Muscle of leg (tissue), 11 donors: ENCODE measurements around the gene RAB6B. TPM values are rescaled to one million over a fixed set of nuclear protein-coding genes. Genes with fewer than 3 reads are reported as not detected.

Experiments used
- DNase-seq: peaks from one replicate; pipeline ENCODE4 v3.0.0; 2013
- H3K27ac ChIP-seq: one replicate; pipeline ENCODE4 v1.5.1; 2013; ENCODE audit warnings: mild to moderate bottlenecking, low read length, control low read depth
- H3K27me3 ChIP-seq: one replicate; pipeline ENCODE4 v1.6.1; 2013; ENCODE audit warnings: low read length; ENCODE audit not compliant: control insufficient read depth, insufficient read depth
- H3K36me3 ChIP-seq: one replicate; pipeline ENCODE4 v1.6.1; 2013; ENCODE audit warnings: low read length; ENCODE audit not compliant: control insufficient read depth, insufficient read depth
- H3K4me1 ChIP-seq: one replicate; pipeline ENCODE4 v1.6.1; 2013; ENCODE audit warnings: low read length; ENCODE audit not compliant: control insufficient read depth, insufficient read depth
- H3K4me3 ChIP-seq: one replicate; pipeline ENCODE4 v1.5.1; 2013; ENCODE audit warnings: low read length, control low read depth
- H3K9me3 ChIP-seq: replicated peaks from 2 replicates; pipeline ENCODE4 v1.6.1; 2013; ENCODE audit warnings: low read depth, low read length; ENCODE audit not compliant: control insufficient read depth
- WGBS: methylation state at CpG from one replicate; pipeline ENCODE4 v1.1.5; 2013; ENCODE audit warnings: missing lambda C conversion rate; ENCODE audit not compliant: insufficient coverage; 5-methylcytosine and 5-hydroxymethylcytosine counted together
- polyA plus RNA-seq, 8 donors: library from polyadenylated mRNA; unstranded; fragments of 120-200 nt; gene quantifications; one replicate each; pipeline versions ENCODE4 v1.2.1 to v1.2.3, GENCODE V29; 2013; ENCODE audit warnings: inconsistent platforms in 1 of 8, low replicate concordance in 1 of 8; ENCODE audit not compliant: insufficient read length in 8 of 8, insufficient read depth in 1 of 8
- total RNA-seq: library from RNA; stranded (reverse); fragments of 120-200 nt; gene quantifications from one replicate; pipeline ENCODE4 v1.2.4, GENCODE V29; 2013

RAB6B gene
- total and polyA plus RNA-seq, 9 donors = 2.0 to 10.8 (median 9.4) TPM

GRCh38 chr3:133829310-133829707, 66.4 kb downstream of the RAB6B start:
- no peaks in the 10 kb centered on the region for H3K27me3 ChIP-seq
- no peak overlapping the region for H3K4me3 ChIP-seq
- peaks cover 16% of the 10 kb centered on the region for H3K36me3 ChIP-seq
- 87% methylated on average over 2 of the region's 3 CpGs for WGBS
- no peak overlapping the region for H3K27ac ChIP-seq
- DNase-seq = no peak
- no peaks in the 10 kb centered on the region for H3K9me3 ChIP-seq
- no peaks in the 10 kb centered on the region for H3K4me1 ChIP-seq

GRCh38 chr3:133828576-133829309, 66.9 kb downstream of the RAB6B start:
- no peak for DNase-seq
- no peak overlapping the region for H3K27ac ChIP-seq
- no peak overlapping the region for H3K4me3 ChIP-seq
- no peaks in the 10 kb centered on the region for H3K9me3 ChIP-seq
- peaks cover 22% of the 10 kb centered on the region for H3K36me3 ChIP-seq
- H3K4me1 ChIP-seq = no peaks in the 10 kb centered on the region
- H3K27me3 ChIP-seq = no peaks in the 10 kb centered on the region
- WGBS = 67% methylated on average over 9 of the region's 12 CpGs

GRCh38 chr3:133827684-133828083, 68.0 kb downstream of the RAB6B start:
- no peaks in the 10 kb centered on the region for H3K27me3 ChIP-seq
- H3K36me3 ChIP-seq = peaks cover 30% of the 10 kb centered on the region
- no peaks in the 10 kb centered on the region for H3K9me3 ChIP-seq
- no peaks in the 10 kb centered on the region for H3K4me1 ChIP-seq
- H3K4me3 ChIP-seq = no peak overlapping the region
- no peak for DNase-seq
- H3K27ac ChIP-seq = no peak overlapping the region
- whole genome bisulfite sequencing = no CpG with 5 or more reads among the region's 4 CpGs

GRCh38 chr3:133827136-133827535, 68.5 kb downstream of the RAB6B start:
- no peak overlapping the region for H3K4me3 ChIP-seq
- WGBS = no CpG with 5 or more reads among the region's 1 CpG
- H3K9me3 ChIP-seq = no peaks in the 10 kb centered on the region
- H3K27ac ChIP-seq = no peak overlapping the region
- H3K36me3 ChIP-seq = peaks cover 36% of the 10 kb centered on the region
- no peak for DNase-seq
- H3K4me1 ChIP-seq = no peaks in the 10 kb centered on the region
- H3K27me3 ChIP-seq = no peaks in the 10 kb centered on the region

- DNase-seq = no peak
- Histone ChIP-seq H3K4me3 (no peak overlapping the region), H3K4me1 (no peaks in the 10 kb centered on the region), H3K36me3 (peaks cover 45% of the 10 kb centered on the region), H3K27ac (no peak overlapping the region), H3K27me3 (no peaks in the 10 kb centered on the region), H3K9me3 (no peaks in the 10 kb centered on the region)
- 92% methylated on average over 7 of the region's 12 CpGs for WGBS
Measured at GRCh38 chr3:133825969-133826727, 69.5 kb downstream of the RAB6B start.

GRCh38 chr3:133824961-133825485, 70.7 kb downstream of the RAB6B start:
- 75% methylated on average over 5 of the region's 8 CpGs for WGBS
- peaks cover 56% of the 10 kb centered on the region for H3K36me3 ChIP-seq
- DNase-seq = no peak

GRCh38 chr3:133821767-133822638, 73.7 kb downstream of the RAB6B start:
- H3K4me3 ChIP-seq = no peak overlapping the region
- H3K4me1 ChIP-seq = no peaks in the 10 kb centered on the region
- DNase-seq = peak; percentile 46
- WGBS = 72% methylated on average over 8 of the region's 8 CpGs
- H3K36me3 ChIP-seq = peaks cover 67% of the 10 kb centered on the region
- H3K9me3 ChIP-seq = no peaks in the 10 kb centered on the region
- no peaks in the 10 kb centered on the region for H3K27me3 ChIP-seq
- H3K27ac ChIP-seq = no peak overlapping the region

More at GRCh38 chr3:133824961-133825485, 70.7 kb downstream of the RAB6B start:
- no peaks in the 10 kb centered on the region for H3K4me1 ChIP-seq
- H3K27me3 ChIP-seq = no peaks in the 10 kb centered on the region
- H3K9me3 ChIP-seq = no peaks in the 10 kb centered on the region
- H3K27ac ChIP-seq = no peak overlapping the region
- no peak overlapping the region for H3K4me3 ChIP-seq

- H3K4me3 ChIP-seq = no peak overlapping the region
- H3K4me1 ChIP-seq = no peaks in the 10 kb centered on the region
- no peak overlapping the region for H3K27ac ChIP-seq
- DNase-seq = no peak
- peaks cover 69% of the 10 kb centered on the region for H3K36me3 ChIP-seq
- H3K9me3 ChIP-seq = no peaks in the 10 kb centered on the region
- 81% methylated on average over 2 of the region's 3 CpGs for WGBS
- H3K27me3 ChIP-seq = no peaks in the 10 kb centered on the region
Measured at GRCh38 chr3:133820889-133821675, 74.6 kb downstream of the RAB6B start.

GRCh38 chr3:133820129-133820528, 75.6 kb downstream of the RAB6B start:
- 96% methylated on average over 2 of the region's 4 CpGs for WGBS
- Histone ChIP-seq H3K27ac (no peak overlapping the region), H3K4me1 (no peaks in the 10 kb centered on the region), H3K4me3 (no peak overlapping the region), H3K27me3 (no peaks in the 10 kb centered on the region), H3K9me3 (no peaks in the 10 kb centered on the region), H3K36me3 (peaks cover 67% of the 10 kb centered on the region)
- no peak for DNase-seq
